ENCODE measurements around the gene PIMREG.
A peak's percentile ranks its signal among the peaks of the same experiment; 100 is the strongest.

The PIMREG gene

DNA sequence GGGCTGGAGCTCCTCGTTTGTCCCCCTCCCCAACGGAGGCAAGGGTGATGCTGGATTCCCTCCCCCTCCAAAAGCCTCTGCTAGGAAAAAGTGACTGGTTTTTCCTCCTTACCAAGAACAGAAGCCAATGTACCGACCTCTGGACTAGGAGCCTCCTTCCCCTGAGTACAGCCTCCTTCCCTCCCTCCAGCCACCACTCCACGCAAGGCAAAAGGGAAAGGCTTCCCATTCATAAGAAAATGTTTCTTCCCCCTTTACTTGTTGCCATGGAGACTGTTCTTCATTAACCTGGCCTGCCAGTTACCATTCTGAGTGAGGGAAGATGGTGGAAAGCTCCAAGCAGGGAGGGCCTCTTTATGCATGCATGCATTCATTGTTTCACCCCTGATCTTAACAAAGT is 4.3 kb upstream of the PIMREG start:
- no peak for DNase-seq

GRCh38 chr17:6442775-6443174 is 1.5 kb upstream of the PIMREG start:
- no peak for DNase-seq

- DNase-seq = no peak
These were observed 498 bp downstream of the PIMREG start for GRCh38 chr17:6444571-6445335.

DNA sequence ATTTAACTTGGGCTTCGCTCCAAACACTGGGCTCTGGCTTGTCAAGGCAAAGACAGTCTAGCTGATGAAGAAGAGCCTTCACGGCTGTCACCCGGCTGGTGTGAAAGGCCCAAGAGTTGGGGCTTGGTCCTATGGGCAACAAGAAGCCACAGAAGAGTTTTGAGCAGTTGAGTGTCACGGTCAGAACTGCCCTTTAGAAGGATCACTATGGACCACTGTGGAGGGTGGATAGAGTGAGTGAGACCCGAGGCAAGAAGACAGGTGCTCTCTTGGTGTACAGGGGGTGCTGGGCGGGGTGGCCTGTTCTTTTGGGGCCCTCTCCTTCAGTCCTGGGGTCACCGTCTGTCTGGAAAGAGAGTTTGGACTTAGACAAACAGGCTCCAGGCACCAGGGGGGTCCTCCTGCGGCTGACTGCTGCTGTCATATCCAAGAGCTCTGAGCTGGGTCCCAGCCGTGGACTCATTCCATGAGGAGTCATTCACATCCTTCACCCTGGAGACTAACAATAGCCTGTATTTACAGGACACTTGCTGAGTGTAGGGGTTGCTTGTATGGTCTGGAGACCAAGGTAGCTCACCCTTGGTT is 2.4 kb downstream of the PIMREG start:
- DNase-seq = no peak

GRCh38 chr17:6448473-6448872 is 4.2 kb downstream of the PIMREG start:
- no peak for DNase-seq

- DNase-seq = no peak
These were observed 5.1 kb downstream of the PIMREG start for GRCh38 chr17:6449307-6449706.

GRCh38 chr17:6450926-6451832 is 6.9 kb downstream of the PIMREG start:
- no peak for DNase-seq

DNA sequence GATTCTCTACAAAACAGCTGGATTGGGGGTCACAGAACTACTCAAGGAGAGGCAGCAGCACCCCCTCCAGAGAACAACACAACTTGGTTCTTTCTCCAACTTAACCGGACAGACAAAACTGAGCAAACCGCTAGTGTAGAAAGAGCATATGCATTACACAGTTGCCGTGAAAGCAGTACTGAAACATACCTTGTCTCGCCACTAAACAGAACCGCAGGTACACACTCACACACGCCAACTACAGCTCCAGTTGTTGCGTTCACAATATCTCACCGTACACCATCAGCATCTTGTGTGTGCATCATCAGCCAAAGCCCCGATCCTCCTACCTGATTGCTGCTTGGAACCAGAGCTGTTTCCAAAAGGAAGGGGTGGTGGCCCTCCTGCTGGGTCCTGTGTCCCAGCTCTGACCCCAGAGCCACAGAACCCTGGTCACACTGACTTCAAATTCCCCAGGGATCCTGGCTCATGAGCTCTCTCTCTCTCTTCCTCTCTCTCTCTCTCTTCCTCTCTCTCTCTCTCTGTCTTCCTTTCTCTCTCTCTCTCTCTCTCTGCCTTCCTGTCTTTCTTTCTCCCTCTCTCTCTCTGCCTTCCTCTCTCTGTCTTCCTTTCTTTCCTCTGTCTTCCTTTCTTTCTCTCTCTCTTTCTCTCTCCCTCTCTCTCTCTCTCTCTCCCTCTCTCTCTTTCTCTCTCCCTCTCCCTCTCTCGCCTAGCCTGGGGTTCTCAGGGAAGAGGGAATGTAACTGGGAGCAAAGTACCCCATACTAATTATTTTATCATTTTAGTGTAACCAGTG is 8.4 kb downstream of the PIMREG start:
- no peak for DNase-seq

DNA sequence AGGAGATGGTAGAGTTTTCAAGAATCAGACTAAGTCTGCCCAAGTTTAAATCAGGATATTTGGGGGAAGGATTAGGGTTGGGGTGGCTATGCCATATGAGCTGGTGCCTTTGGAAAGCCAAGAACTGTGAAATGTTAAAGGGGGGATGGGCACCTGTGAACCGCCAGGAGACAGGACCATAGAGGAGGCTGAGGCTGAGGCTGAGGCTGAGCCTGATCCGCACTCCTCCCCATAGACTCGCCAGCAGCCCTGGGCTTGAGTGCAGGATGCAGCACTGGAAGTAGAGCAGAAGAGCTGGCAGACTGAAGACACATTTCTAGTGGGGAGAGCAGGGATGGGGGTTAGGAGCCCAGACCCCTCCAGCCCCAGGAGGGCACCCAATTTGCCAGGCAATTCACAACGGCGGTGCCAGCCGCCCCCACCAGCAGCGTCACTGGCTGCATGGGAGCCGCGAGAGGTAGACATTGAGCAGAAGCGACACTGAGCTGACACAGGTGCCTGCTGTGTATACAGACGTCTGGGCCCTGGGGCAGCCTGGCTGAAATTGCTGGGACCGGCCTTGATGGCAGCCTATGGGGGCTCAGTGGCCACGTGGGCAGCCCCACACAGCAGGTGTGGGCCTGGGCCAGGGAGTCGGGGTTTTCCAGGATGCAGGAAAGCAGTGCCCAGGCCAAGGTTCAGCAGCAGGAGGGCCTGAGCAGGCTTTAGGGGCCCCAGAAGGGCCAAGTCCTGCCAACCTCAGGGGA is 9.2 kb downstream of the PIMREG start:
- no peak for DNase-seq

DNA sequence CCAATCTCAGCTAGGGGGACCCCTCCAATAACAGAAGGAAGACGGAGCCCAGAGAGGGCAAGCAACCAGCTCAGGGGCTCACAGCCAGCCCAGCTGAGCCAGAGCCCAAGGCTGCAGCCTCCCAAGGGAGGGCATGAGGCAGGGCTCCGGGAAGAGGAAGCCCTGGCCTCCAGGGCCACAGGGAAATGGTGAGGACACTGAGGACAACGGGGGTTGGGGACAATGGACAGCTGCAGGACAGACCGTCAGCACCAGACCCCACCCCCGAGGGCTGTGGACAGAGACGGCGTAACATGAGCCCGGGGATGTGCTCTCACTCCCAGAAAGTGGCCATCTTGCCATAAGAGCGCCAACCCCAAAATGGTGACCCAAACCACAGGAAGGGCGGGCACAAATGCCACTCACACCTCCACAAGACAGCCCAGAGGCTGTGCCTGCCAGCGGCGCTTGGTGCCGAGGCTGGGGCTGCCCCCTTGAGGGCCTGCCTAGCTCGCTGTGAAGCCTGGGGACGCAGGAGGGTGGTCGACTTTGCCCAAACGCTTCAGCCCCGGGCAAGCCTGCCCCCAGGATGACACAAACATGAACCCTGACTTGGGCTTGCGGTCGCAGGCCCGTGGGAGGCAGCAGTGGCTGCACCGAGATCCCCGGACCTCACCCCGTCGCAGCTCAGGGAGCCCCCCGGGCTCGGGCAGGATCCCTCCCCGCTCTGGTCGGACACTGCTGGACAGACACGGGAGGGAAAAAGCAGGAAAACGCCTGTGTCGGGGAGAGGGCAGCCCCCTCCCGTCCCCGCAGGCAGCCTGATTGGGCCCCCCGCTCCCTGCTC is 10.5 kb downstream of the PIMREG start:
- DNase-seq = no peak

- peak; percentile 28 for DNase-seq
These were observed 11.1 kb downstream of the PIMREG start for GRCh38 chr17:6455321-6455705.

DNA sequence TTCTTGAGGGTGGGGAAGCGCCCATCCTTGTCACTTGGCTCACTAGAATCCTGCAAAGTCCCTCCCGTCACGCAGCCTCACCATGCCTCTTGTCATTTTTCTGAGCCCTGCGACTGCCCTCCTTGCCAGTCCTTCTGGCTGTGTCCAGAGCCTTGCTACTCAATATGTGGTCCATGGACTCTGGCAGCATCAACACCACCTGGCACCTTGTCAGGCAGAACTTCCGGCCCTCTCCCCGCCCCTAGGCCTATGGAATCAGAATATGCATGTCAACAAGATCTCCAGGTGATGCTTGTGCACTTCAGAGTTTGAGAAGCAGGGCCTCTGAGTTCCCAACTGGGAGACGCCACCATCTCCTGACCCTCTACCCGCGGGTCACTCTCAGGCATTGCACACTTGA is 12.1 kb downstream of the PIMREG start:
- DNase-seq = no peak

DNA sequence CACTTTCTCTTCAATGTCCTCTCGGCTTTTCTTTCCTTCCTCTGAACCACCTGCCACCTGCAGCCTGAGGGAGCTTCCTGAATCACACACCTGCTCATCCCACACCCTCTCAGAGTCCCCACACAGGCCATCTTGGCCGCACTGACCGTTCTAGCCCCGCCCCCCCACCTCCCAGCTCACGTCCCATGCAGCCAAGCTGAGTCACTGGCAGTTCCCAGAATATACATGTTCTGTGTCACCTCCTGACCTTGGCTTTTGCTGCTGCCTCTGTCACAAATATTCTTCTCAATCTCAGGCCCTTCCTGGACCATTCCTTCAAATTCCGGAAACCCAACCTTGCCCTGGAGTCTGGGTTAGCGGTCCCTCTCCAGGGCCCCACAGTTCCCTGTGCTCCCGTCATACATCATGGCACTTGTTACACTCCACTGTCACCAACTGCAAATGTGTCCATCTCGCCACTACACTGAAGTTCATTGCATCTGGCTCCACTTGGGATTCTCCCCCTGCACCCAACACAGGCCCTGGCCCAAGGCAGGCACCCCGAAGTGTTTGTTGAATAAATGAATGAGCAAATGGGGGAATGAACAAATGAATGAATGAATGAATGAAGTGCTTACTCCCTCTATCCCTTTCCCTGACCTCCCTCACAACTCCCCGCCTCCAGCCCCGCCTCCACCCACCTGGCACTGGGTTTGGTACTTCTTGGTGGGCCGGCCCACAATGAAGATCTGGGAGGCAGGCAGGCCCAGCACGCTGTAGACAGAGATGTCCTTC is 12.8 kb downstream of the PIMREG start:
- no peak for DNase-seq

- no peak for DNase-seq
These were observed 13.6 kb downstream of the PIMREG start for GRCh38 chr17:6457688-6458459.

GRCh38 chr17:6458460-6458950 is 14.2 kb downstream of the PIMREG start:
- DNase-seq = no peak

- DNase-seq = no peak
These were observed 16.4 kb downstream of the PIMREG start for GRCh38 chr17:6460531-6461161.

DNA sequence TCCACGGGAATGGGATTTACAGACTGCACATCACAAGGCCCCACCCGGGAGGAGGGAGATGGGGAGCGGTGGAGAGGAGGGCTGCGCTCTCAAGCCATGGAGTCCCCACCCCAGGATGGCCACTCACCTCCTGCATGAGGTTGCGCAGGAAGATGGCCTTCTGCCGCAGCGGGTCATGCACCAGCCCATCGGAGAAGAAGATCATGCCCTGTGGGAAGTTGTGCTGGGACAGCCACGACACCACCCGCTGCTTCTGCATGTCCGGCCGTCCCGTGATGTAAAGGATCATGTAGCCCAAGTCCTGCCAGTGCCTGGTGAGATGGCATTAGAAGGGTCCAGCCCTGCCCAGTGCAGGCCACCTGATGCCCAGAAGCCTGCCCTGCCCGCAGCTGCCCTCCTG is 17.0 kb downstream of the PIMREG start:
- no peak for DNase-seq

GRCh38 chr17:6461792-6462524 is 17.7 kb downstream of the PIMREG start:
- no peak for DNase-seq
